ENCODE results near the gene ESR1.
"Not testable (repeated sequence)": the region's sequence is repeated elsewhere in the genome, so short reads cannot be mapped to it uniquely, and the experiment has no call there.

Gene ESR1

GRCh38 chr6:151899796-151900195 lies 92.3 kb downstream of the ESR1 start:
- not testable (repeated sequence) for DNase-seq

GRCh38 chr6:151900256-151900655 lies 92.8 kb downstream of the ESR1 start:
- DNase-seq: no peak

- no peak for DNase-seq
These were observed 93.5 kb downstream of the ESR1 start for GRCh38 chr6:151901009-151901411.

- no peak for DNase-seq
These were observed 97.1 kb downstream of the ESR1 start for GRCh38 chr6:151904631-151905030.

GRCh38 chr6:151905072-151905471 lies 97.6 kb downstream of the ESR1 start:
- DNase-seq: no peak

- DNase-seq: no peak
These were observed 98.4 kb downstream of the ESR1 start for GRCh38 chr6:151905854-151906253.

GRCh38 chr6:151911401-151911800 lies 103.9 kb downstream of the ESR1 start:
- no peak for DNase-seq

- DNase-seq: no peak
These were observed 107.0 kb downstream of the ESR1 start for GRCh38 chr6:151914484-151914883.

GRCh38 chr6:151916075-151916474 lies 108.6 kb downstream of the ESR1 start:
- no peak for DNase-seq

GRCh38 chr6:151916680-151917164 lies 109.2 kb downstream of the ESR1 start:
- peak; percentile 41 for DNase-seq

GRCh38 chr6:151917531-151918329 lies 110.2 kb downstream of the ESR1 start:
- no peak for DNase-seq

GRCh38 chr6:151940307-151940706 lies 132.8 kb downstream of the ESR1 start:
- no peak for DNase-seq

GRCh38 chr6:151948002-151948743 lies 140.7 kb downstream of the ESR1 start:
- no peak for DNase-seq

GRCh38 chr6:151958332-151958731 lies 150.8 kb downstream of the ESR1 start:
- DNase-seq: peak; percentile 76

- DNase-seq: no peak
These were observed 151.6 kb downstream of the ESR1 start for GRCh38 chr6:151959086-151959485.

- DNase-seq: no peak
These were observed 154.3 kb downstream of the ESR1 start for GRCh38 chr6:151961809-151962208.

GRCh38 chr6:151962246-151962846 lies 154.9 kb downstream of the ESR1 start:
- DNase-seq: peak; percentile 3

- DNase-seq: peak; percentile 10
These were observed 155.5 kb downstream of the ESR1 start for GRCh38 chr6:151963001-151963400.

GRCh38 chr6:151964412-151964811 lies 156.9 kb downstream of the ESR1 start:
- DNase-seq: not testable (repeated sequence)

- DNase-seq: no peak
These were observed 166.7 kb downstream of the ESR1 start for GRCh38 chr6:151974061-151974617.

- DNase-seq: no peak
These were observed 168.3 kb downstream of the ESR1 start for GRCh38 chr6:151975795-151976194.

GRCh38 chr6:151988199-151988598 lies 180.7 kb downstream of the ESR1 start:
- not testable (repeated sequence) for DNase-seq

GRCh38 chr6:151992091-151992490 lies 184.6 kb downstream of the ESR1 start:
- no peak for DNase-seq
